Fibroblast of the aortic adventitia (primary cell): ENCODE results near the gene CBLN1. TPM values are rescaled to one million over a fixed set of nuclear protein-coding genes. Genes with fewer than 3 reads are reported as not detected.

ENCODE experiments used
- DNase-seq: peaks from one replicate; pipeline ENCODE4 v3.0.0-alpha.2; 2010; ENCODE audit warnings: low read depth
- H3K4me3 ChIP-seq: 2 replicates; pipeline ENCODE4 v1.5.1; 2011; ENCODE audit warnings: low read depth, mild to moderate bottlenecking, control low read depth, low read length, moderate library complexity
- total RNA-seq: library from RNA; depleted of rRNA; stranded (reverse); fragments of >200 nt; gene quantifications from 2 replicates; pipeline ENCODE4 v1.2.3, GENCODE V29; 2012; ENCODE audit warnings: low replicate concordance
- TF ChIP-seq, protein P1 (sequence below): IDR thresholded peaks from 2 replicates; pipeline ENCODE4 v1.5.1; 2011; ENCODE audit warnings: mild to moderate bottlenecking, low read length, control low read depth, inconsistent platforms; ENCODE audit not compliant: insufficient read depth

Gene CBLN1
- total RNA-seq, 1 donor = not detected

DNA sequence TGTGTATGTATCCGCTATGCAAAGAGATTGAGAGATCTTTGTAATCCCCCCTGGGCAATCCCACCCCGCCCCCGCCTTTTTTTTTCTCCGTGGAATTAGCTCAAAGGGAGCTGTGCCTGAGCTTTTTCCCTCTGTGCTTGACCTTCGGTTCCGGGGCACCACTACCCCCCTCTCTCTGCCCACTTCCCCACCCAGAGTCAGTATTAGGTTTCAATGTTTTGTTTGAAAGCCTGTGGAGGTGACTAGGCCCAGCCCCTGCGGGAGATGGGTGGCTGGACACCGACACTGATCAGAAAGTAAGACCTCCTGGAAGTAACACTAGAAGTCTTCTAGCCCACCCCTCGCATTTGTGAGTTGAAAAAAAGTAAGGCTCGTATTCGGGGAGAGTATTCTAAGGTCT, 7.0 kb downstream of the CBLN1 start:
- DNase-seq = no peak
- H3K4me3 ChIP-seq = no peak overlapping the region
- TF ChIP-seq, protein P1, sequence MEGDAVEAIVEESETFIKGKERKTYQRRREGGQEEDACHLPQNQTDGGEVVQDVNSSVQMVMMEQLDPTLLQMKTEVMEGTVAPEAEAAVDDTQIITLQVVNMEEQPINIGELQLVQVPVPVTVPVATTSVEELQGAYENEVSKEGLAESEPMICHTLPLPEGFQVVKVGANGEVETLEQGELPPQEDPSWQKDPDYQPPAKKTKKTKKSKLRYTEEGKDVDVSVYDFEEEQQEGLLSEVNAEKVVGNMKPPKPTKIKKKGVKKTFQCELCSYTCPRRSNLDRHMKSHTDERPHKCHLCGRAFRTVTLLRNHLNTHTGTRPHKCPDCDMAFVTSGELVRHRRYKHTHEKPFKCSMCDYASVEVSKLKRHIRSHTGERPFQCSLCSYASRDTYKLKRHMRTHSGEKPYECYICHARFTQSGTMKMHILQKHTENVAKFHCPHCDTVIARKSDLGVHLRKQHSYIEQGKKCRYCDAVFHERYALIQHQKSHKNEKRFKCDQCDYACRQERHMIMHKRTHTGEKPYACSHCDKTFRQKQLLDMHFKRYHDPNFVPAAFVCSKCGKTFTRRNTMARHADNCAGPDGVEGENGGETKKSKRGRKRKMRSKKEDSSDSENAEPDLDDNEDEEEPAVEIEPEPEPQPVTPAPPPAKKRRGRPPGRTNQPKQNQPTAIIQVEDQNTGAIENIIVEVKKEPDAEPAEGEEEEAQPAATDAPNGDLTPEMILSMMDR = no peak

DNA sequence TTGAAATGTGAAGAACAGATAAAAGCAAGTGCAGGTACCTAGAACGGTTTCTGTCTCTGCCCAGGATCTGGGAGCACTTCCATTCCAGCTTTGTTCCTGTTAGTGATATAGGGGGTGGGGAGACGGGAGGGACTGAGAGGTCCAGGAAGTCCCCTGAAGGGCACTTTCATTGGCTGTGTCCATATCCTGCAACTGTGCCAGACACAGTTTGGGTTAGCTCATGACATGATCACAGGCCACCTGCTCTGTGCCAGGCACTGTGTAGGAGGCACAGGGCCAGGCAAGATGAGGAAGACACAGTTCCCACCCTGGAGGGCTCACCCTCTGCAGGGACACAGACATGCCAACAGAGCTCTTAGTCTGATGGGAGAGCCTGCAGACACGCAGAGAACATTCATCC, 7.9 kb downstream of the CBLN1 start:
- DNase-seq = no peak
- no peak overlapping the region for H3K4me3 ChIP-seq
- TF ChIP-seq, protein P1 = no peak

DNA sequence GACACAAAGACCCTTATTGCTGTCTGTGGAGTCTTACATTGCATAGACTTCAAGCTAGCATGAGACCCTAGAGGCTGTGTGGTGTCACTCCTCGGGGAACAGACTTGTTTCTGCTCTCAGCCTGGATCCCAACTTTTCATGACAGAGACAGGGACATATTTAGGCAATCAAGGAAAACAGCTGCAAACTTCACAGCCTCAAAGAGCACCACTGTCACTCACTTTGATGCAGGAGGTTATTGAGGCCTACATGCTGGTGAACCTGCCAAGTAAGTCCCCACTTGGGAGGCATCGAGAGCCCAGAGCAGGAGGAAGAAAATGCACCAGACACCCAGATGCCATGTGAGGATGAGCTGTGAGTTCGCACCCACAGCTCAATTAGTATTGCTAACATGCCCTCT, 10.3 kb downstream of the CBLN1 start:
- TF ChIP-seq, protein P1 = no peak
- H3K4me3 ChIP-seq = no peak overlapping the region
- no peak for DNase-seq

DNA sequence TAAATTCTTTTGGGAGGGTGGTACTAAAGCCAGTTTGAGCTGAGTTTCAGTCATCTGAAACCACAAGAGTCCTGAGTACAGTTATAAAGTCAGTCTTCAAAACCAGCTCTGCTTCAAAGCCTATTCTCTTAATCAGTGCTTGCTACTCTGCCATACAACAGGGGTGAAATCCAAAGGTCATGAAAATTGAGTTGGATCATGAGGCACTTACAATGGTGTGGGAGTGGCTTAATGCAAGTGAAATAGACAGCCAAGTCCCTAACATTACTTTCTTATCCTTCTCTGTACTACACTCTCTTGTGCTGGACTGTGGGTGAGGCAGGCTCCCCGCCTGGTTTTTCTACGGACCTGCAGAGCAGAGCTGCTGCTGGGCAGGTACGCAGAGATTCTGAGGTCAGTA, 12.4 kb downstream of the CBLN1 start:
- H3K4me3 ChIP-seq = no peak overlapping the region
- DNase-seq = no peak
- TF ChIP-seq, protein P1 = no peak

DNA sequence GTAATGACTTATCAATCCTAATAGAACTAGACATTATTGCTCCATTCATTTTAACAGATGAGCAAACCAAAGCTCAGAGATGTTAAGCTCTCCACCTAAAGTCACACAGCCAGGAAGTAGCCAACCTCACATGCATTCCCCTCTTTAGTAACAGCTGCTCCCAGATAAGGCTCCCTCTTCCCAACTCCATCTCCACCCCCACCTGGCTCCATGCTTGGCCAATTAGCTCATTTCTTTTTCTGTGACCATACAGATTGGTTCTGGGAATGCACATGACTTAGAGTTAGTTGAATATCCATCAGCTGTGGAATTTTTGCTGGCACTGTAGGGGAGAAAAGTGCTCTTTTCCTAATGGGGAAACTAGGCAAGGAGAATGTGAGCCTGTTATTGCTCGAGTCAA, 13.0 kb downstream of the CBLN1 start:
- DNase-seq = no peak
- H3K4me3 ChIP-seq = no peak overlapping the region
- TF ChIP-seq, protein P1 = no peak

DNA sequence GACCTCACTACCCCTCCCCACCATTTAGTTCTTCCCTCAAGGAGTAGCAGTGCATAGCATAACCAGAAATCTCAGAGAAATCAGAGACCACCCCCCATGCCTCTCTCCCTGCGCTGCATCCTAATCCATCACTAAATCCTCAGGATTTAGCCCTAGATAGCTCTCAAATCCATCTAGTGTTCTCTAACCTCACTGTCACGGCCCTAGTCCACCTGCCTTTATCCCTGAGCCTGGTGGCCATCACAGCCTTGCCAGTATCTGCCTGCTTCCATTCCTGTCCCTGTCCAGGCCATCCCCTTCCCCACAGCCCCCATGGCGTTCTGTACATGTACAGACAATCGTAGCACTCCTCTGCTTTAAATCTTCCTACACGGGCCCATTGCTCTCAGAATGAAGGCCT, 19.1 kb downstream of the CBLN1 start:
- no peak overlapping the region for H3K4me3 ChIP-seq
- DNase-seq = no peak
- TF ChIP-seq, protein P1 = no peak

DNA sequence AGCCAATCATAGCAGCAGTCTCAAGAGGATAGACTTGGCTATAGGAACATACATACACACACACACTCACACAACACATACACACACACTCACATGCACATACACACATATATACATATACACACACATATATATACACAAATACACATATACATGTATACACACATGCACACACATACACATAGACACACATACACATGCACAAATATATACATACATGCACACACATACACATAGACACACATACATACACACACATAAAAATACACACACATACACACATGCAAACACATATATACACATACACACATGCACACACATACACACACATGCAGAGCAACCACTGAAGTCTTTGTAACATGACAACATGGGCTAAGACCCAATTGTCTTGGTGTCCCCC, 19.7 kb downstream of the CBLN1 start:
- no peak overlapping the region for H3K4me3 ChIP-seq
- no peak for DNase-seq
- TF ChIP-seq, protein P1 = no peak
